ENCODE results near the gene CYTL1. TPM values are rescaled to one million over a fixed set of nuclear protein-coding genes. Genes with fewer than 3 reads are reported as not detected.
A peak's percentile ranks its signal among the peaks of the same experiment; 100 is the strongest.
"Not testable (repeated sequence)": the region's sequence is repeated elsewhere in the genome, so short reads cannot be mapped to it uniquely, and the experiment has no call there.

The CYTL1 gene
- total RNA-seq, 4 donors from 2014 or later = 0.51 to 15.9 (median 9.8) TPM

GRCh38 chr4:5003918-5004317 lies 15.3 kb downstream of the CYTL1 start:
- TF ChIP-seq POLR2A (IDR thresholded peaks at IDR 0.05) (no peak), CTCF (IDR thresholded peaks at IDR 0.05) (no peak)
- no peak overlapping the region for H3K4me3 ChIP-seq
- H3K36me3 ChIP-seq = no peaks in the 10 kb centered on the region
- intact Hi-C loops (cut with DNase I; ENCODE audit: low total_unique reads) = loop anchor here (5.0 kb wide), 1 partner anchor 147 kb away; the partner anchor contains the start of gene MSX1
- no peak for DNase-seq
- H3K27me3 ChIP-seq = no peaks in the 10 kb centered on the region
- no peaks in the 10 kb centered on the region for H3K9me3 ChIP-seq
- H3K4me1 ChIP-seq = no peaks in the 10 kb centered on the region
- H3K27ac ChIP-seq = no peak overlapping the region

GRCh38 chr4:5003372-5003857 lies 15.8 kb downstream of the CYTL1 start:
- intact Hi-C loops (cut with DNase I; ENCODE audit: low total_unique reads) = loop anchor here (5.0 kb wide), 1 partner anchor 146 kb away; the partner anchor contains the start of gene MSX1
- TF ChIP-seq CTCF (IDR thresholded peaks at IDR 0.05) (no peak), POLR2A (IDR thresholded peaks at IDR 0.05) (no peak)
- no peak for DNase-seq
- Histone ChIP-seq H3K27me3 (no peaks in the 10 kb centered on the region), H3K9me3 (no peaks in the 10 kb centered on the region), H3K4me3 (no peak overlapping the region), H3K4me1 (no peaks in the 10 kb centered on the region), H3K27ac (no peak overlapping the region), H3K36me3 (no peaks in the 10 kb centered on the region)

- not testable (repeated sequence) for H3K9me3 ChIP-seq, H3K27ac ChIP-seq, H3K36me3 ChIP-seq, H3K4me1 ChIP-seq, H3K4me3 ChIP-seq, DNase-seq, H3K27me3 ChIP-seq
- intact Hi-C loops (cut with DNase I; ENCODE audit: low total_unique reads) = loop anchor here (5.0 kb wide), 1 partner anchor 144 kb away; the partner anchor contains the start of gene MSX1
Measured at GRCh38 chr4:5001641-5002040, 17.6 kb downstream of the CYTL1 start.

- DNase-seq; H3K4me1 ChIP-seq; H3K9me3 ChIP-seq; H3K27ac ChIP-seq; intact Hi-C loops (cut with DNase I; ENCODE audit: low total_unique reads); H3K27me3 ChIP-seq; H3K4me3 ChIP-seq; H3K36me3 ChIP-seq: not testable (repeated sequence)
Measured at GRCh38 chr4:4996935-4997334, 22.3 kb downstream of the CYTL1 start.

GRCh38 chr4:4995908-4996265 lies 23.4 kb downstream of the CYTL1 start:
- Histone ChIP-seq H3K27me3 (no peaks in the 10 kb centered on the region), H3K27ac (peak overlapping the region in 1 of 2 donors; percentile 50), H3K4me1 (peaks cover 0 to 8% of the 10 kb centered on the region in 2 donors), H3K4me3 (no peak overlapping the region), H3K36me3 (no peaks in the 10 kb centered on the region), H3K9me3 (no peaks in the 10 kb centered on the region)
- peak; percentile 46 to 64 for DNase-seq
- TF ChIP-seq POLR2A (IDR thresholded peaks at IDR 0.05) (no peak), CTCF (IDR thresholded peaks at IDR 0.05) (no peak)
- intact Hi-C loops (cut with DNase I; ENCODE audit: low total_unique reads) = no loop called here

GRCh38 chr4:4995103-4995907 lies 24.0 kb downstream of the CYTL1 start:
- intact Hi-C loops (cut with DNase I; ENCODE audit: low total_unique reads) = no loop called here
- H3K27me3 ChIP-seq = no peaks in the 10 kb centered on the region
- H3K4me1 ChIP-seq = peaks cover 0 to 8% of the 10 kb centered on the region in 2 donors
- no peaks in the 10 kb centered on the region for H3K36me3 ChIP-seq
- no peak overlapping the region for H3K4me3 ChIP-seq
- peak; percentile 74 to 77 for DNase-seq
- no peaks in the 10 kb centered on the region for H3K9me3 ChIP-seq
- peak overlapping the region in 1 of 2 donors; percentile 32 for H3K27ac ChIP-seq
- TF ChIP-seq CTCF (IDR thresholded peaks at IDR 0.05) (peak; percentile 83 to 92 (median 83)), POLR2A (IDR thresholded peaks at IDR 0.05) (no peak)

Data from uterus (tissue), 4 donors.